ENCODE measurements around the gene TMEM214. TPM values are rescaled to one million over a fixed set of nuclear protein-coding genes. Genes with fewer than 3 reads are reported as not detected.

The TMEM214 gene
- total and polyA plus RNA-seq, 4 donors: 30.2 to 106 (median 94.9) TPM

DNA sequence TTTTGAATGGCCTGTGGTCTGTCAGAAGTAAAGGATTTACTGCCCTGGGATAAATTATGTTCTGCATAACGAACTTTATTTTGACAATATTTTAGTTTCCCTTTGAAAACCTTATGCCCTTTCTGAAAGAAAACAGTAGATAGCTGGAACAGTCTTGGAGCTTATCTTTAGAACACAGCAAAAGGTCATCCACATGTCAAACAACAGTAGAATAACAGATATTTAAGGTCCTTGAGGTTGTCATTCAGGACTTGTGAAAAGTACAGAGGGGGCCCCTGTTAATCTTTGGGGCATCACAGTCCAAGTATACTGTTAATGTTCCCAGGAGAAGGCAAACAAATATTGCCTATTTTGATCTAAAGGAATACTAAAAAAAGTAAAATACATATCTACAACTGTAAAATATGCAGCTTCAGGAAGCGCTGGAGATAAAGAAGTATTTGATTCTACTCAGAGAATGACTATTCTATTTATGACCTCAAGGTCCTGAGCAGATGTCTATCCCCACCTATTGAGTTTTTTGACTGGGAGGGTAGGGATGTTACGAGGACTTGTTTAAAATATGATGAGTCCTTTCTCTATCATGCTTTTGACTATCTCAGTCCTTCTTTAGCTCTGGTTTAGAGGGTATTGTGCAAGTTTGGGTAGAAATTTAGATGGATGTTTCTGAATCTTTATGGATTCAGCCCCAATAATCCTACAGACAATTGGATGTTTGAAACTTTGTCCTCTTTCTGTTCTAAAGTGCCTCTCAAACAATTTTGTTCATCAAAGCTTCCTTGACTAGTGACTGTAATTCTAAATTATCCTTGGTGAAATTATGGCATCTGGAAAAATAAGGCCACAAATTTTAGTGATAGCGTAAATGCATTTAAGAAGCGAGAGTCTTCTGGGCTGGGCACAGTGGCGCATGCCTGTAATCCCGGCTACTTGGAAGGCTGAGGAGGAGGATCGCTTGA, 25.1 kb upstream of the TMEM214 start:
- intact Hi-C loops (cut with DNase I): no loop called here
- H3K27ac ChIP-seq (ENCODE audit: low read depth in 1 of 2, low read length in 2 of 2): no peak overlapping the region
- no peak for ATAC-seq (ENCODE audit: low FRiP score)

DNA sequence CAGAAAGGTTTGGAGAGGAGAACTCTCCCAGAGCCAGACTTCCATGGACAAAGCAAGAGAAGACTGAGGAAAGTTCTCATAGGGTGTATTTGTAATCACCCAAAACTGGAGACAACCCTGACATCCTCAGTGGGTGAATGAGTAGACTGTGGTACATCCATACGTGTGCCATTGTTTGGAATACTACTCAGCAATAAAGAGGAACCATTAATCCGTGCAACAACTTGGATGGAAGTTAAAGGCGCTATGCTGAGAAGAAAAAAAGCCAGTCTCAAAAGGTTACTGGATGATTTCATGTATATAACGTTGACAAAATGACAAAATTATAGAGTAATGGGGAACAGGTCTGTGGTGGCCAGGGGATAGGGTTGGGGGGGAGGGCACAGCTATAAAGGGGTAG, 24.1 kb upstream of the TMEM214 start:
- no peaks in the 10 kb centered on the region for H3K4me1 ChIP-seq (ENCODE audit: control insufficient read depth in 1 of 2, insufficient read depth in 2 of 2, low read length in 2 of 2)
- H3K4me3 ChIP-seq (ENCODE audit: low read length in 2 of 2): no peak overlapping the region
- no peaks in the 10 kb centered on the region for H3K36me3 ChIP-seq (ENCODE audit: control insufficient read depth in 1 of 2, insufficient read depth in 2 of 2, low read length in 1 of 2)
- ATAC-seq (ENCODE audit: low FRiP score): no peak
- intact Hi-C loops (cut with DNase I): no loop called here
- no peaks in the 10 kb centered on the region for H3K27me3 ChIP-seq (ENCODE audit: control insufficient read depth in 1 of 2, insufficient read depth in 2 of 2, low read length in 1 of 2)
- WGBS, 2 donors: 92 to 93% methylated on average over 4 of the region's 4 CpGs
- no peak for DNase-seq
- no peaks in the 10 kb centered on the region for H3K9me3 ChIP-seq (ENCODE audit: control insufficient read depth, low read length)
- no peak overlapping the region for H3K27ac ChIP-seq (ENCODE audit: low read depth in 1 of 2, low read length in 2 of 2)

More for the DNA sequence above, 25.1 kb upstream of the TMEM214 start:
- DNase-seq: no peak
- Histone ChIP-seq H3K36me3 (ENCODE audit: control insufficient read depth in 1 of 2, insufficient read depth in 2 of 2, low read length in 1 of 2) (no peaks in the 10 kb centered on the region), H3K9me3 (ENCODE audit: control insufficient read depth, low read length) (no peaks in the 10 kb centered on the region), H3K4me3 (ENCODE audit: low read length in 2 of 2) (no peak overlapping the region), H3K4me1 (ENCODE audit: control insufficient read depth in 1 of 2, insufficient read depth in 2 of 2, low read length in 2 of 2) (no peaks in the 10 kb centered on the region), H3K27me3 (ENCODE audit: control insufficient read depth in 1 of 2, insufficient read depth in 2 of 2, low read length in 1 of 2) (no peaks in the 10 kb centered on the region)
- WGBS, 2 donors: 78 to 82% methylated on average over 8 of the region's 8 CpGs

DNA sequence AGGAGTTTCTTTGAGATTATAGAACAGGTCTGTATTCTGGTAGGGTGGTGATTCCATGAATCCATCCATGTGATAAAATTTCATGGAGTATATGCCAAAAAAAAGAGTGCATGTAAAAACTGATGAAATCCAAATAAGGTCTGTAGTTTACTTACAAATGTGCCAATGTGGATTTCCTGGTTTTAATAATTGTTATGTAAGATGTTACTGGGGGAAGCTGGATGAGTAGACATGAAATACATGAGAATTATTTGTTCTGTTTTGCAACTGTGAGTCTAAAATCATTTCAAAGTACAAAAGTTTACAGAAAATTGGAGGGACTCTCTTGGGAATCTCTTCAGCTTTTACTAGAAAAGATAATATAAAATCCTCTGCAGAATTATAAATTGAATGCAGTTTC, 23.7 kb upstream of the TMEM214 start:
- Histone ChIP-seq H3K4me1 (ENCODE audit: control insufficient read depth in 1 of 2, insufficient read depth in 2 of 2, low read length in 2 of 2) (no peaks in the 10 kb centered on the region), H3K27ac (ENCODE audit: low read depth in 1 of 2, low read length in 2 of 2) (no peak overlapping the region), H3K27me3 (ENCODE audit: control insufficient read depth in 1 of 2, insufficient read depth in 2 of 2, low read length in 1 of 2) (no peaks in the 10 kb centered on the region), H3K4me3 (ENCODE audit: low read length in 2 of 2) (no peak overlapping the region), H3K36me3 (ENCODE audit: control insufficient read depth in 1 of 2, insufficient read depth in 2 of 2, low read length in 1 of 2) (no peaks in the 10 kb centered on the region), H3K9me3 (ENCODE audit: control insufficient read depth, low read length) (no peaks in the 10 kb centered on the region)
- intact Hi-C loops (cut with DNase I): no loop called here
- ATAC-seq (ENCODE audit: low FRiP score): no peak
- no peak for DNase-seq

DNA sequence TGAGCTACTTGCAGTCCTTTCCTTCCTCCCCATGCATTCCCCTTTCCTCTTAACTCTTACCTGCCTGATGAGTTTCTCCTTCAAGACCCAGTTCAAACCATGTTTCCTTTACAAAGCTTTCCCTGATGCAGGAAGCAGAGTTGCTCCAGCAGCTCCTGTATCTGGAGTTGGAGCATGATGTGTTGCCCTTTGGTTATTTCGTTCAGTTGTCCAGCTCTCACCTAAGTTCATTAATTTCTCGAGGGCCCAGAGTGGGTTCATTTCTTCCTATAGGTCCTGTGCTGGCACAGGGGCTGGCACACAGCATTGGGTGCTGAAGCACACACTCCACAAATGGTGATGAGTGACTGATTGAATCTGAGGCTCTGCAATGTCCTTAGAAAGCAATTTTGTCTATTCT, 23.0 kb upstream of the TMEM214 start:
- intact Hi-C loops (cut with DNase I): no loop called here
- no peak overlapping the region for H3K27ac ChIP-seq (ENCODE audit: low read depth in 1 of 2, low read length in 2 of 2)
- H3K27me3 ChIP-seq (ENCODE audit: control insufficient read depth in 1 of 2, insufficient read depth in 2 of 2, low read length in 1 of 2): no peaks in the 10 kb centered on the region
- no peaks in the 10 kb centered on the region for H3K36me3 ChIP-seq (ENCODE audit: control insufficient read depth in 1 of 2, insufficient read depth in 2 of 2, low read length in 1 of 2)
- 80 to 88% methylated on average over 2 of the region's 2 CpGs for WGBS, 2 donors
- no peaks in the 10 kb centered on the region for H3K9me3 ChIP-seq (ENCODE audit: control insufficient read depth, low read length)
- H3K4me3 ChIP-seq (ENCODE audit: low read length in 2 of 2): no peak overlapping the region
- ATAC-seq (ENCODE audit: low FRiP score): no peak
- no peak for DNase-seq
- no peaks in the 10 kb centered on the region for H3K4me1 ChIP-seq (ENCODE audit: control insufficient read depth in 1 of 2, insufficient read depth in 2 of 2, low read length in 2 of 2)

DNA sequence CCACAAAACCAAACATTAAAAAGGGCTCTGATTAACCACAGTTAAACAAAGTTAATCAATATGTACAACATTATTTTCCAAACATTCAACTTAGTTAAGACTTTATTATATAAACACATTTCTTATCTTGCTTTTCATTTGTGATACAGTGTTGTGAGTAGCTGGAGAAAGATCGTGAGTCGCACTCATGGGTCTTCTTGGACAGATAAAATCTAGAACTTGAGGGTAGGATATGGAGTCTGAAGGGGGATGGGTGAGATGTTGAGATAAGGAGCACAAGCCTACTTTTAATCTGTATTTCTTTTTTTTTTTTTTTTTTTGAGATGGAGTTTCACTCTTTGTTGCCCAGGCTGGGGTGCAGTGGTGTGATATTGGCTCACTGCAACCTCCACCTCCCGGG, 22.6 kb upstream of the TMEM214 start:
- no peaks in the 10 kb centered on the region for H3K4me1 ChIP-seq (ENCODE audit: control insufficient read depth in 1 of 2, insufficient read depth in 2 of 2, low read length in 2 of 2)
- DNase-seq (no peak), ATAC-seq (ENCODE audit: low FRiP score) (no peak)
- no peaks in the 10 kb centered on the region for H3K27me3 ChIP-seq (ENCODE audit: control insufficient read depth in 1 of 2, insufficient read depth in 2 of 2, low read length in 1 of 2)
- H3K9me3 ChIP-seq (ENCODE audit: control insufficient read depth, low read length): no peaks in the 10 kb centered on the region
- H3K36me3 ChIP-seq (ENCODE audit: control insufficient read depth in 1 of 2, insufficient read depth in 2 of 2, low read length in 1 of 2): no peaks in the 10 kb centered on the region
- 92 to 95% methylated on average over 3 of the region's 3 CpGs for WGBS, 2 donors
- no peak overlapping the region for H3K27ac ChIP-seq (ENCODE audit: low read depth in 1 of 2, low read length in 2 of 2)
- H3K4me3 ChIP-seq (ENCODE audit: low read length in 2 of 2): no peak overlapping the region
- intact Hi-C loops (cut with DNase I): no loop called here

DNA sequence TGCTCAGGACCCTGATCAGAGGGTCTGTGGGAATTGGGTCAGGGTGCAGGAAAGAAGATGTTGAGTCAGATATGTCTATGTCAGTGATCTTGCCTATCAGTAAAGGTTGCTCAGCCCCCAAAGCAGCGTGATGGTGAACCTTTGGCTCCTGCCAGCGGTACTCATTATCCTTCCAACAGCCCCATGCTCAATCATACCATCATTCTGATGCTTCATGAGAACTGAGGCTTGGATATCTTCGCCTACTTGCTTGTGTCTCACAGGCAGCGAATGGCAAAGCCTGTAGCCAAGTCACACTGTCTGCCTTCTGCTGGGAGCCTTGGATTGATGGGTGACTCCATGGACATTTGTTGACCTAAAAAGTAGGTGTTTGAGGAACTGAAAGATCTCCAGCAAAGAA, 19.0 kb upstream of the TMEM214 start:
- Histone ChIP-seq H3K9me3 (ENCODE audit: control insufficient read depth, low read length) (no peaks in the 10 kb centered on the region), H3K27me3 (ENCODE audit: control insufficient read depth in 1 of 2, insufficient read depth in 2 of 2, low read length in 1 of 2) (no peaks in the 10 kb centered on the region), H3K27ac (ENCODE audit: low read depth in 1 of 2, low read length in 2 of 2) (no peak overlapping the region), H3K36me3 (ENCODE audit: control insufficient read depth in 1 of 2, insufficient read depth in 2 of 2, low read length in 1 of 2) (no peaks in the 10 kb centered on the region), H3K4me3 (ENCODE audit: low read length in 2 of 2) (no peak overlapping the region), H3K4me1 (ENCODE audit: control insufficient read depth in 1 of 2, insufficient read depth in 2 of 2, low read length in 2 of 2) (no peaks in the 10 kb centered on the region)
- intact Hi-C loops (cut with DNase I): no loop called here
- WGBS, 2 donors: 97 to 100% methylated on average over 4 of the region's 4 CpGs
- DNase-seq (no peak), ATAC-seq (ENCODE audit: low FRiP score) (no peak)

DNA sequence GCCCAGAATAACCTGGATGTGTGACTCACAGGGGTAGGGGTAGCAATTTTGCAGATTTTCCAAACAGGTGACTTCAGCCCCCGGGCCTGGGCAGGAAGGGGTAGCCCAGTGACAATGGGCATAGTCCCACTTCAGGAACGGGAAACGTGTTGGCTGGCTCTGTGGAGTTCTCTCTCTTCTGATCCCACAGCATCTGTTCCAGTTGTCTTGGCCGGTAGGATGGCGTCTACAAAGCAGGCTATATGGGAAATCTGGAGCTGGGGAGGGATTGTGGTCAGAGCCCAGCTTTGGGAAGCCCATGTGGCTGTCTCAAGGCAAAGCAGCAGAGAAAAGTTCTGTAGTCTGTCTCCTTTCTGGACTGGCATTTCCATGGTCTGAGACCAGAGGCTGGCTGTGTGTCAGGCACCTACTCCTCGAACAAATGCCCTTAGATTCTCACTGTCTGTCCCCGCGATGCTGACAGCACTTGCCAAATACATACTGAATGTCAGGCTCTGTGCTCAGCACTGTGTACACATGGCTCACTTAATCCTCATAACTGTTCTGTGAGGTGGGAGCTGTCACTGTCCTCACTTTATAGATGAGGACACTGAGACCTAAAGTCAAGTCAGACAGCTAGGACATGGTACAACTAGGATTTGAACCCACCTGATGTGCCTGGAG, 17.9 kb upstream of the TMEM214 start:
- ATAC-seq (ENCODE audit: low FRiP score): no peak
- no peaks in the 10 kb centered on the region for H3K27me3 ChIP-seq (ENCODE audit: control insufficient read depth in 1 of 2, insufficient read depth in 2 of 2, low read length in 1 of 2)
- no peaks in the 10 kb centered on the region for H3K36me3 ChIP-seq (ENCODE audit: control insufficient read depth in 1 of 2, insufficient read depth in 2 of 2, low read length in 1 of 2)
- no peaks in the 10 kb centered on the region for H3K9me3 ChIP-seq (ENCODE audit: control insufficient read depth, low read length)
- intact Hi-C loops (cut with DNase I): loop anchor here in 1 of 2 donors (5.0 kb wide), 1 partner anchor 38 kb away; no protein-coding TSS in a partner anchor
- WGBS, 2 donors: 89 to 90% methylated on average over 8 of the region's 8 CpGs
- no peak overlapping the region for H3K4me3 ChIP-seq (ENCODE audit: low read length in 2 of 2)
- H3K27ac ChIP-seq (ENCODE audit: low read depth in 1 of 2, low read length in 2 of 2): no peak overlapping the region
- no peaks in the 10 kb centered on the region for H3K4me1 ChIP-seq (ENCODE audit: control insufficient read depth in 1 of 2, insufficient read depth in 2 of 2, low read length in 2 of 2)
- no peak for DNase-seq

DNA sequence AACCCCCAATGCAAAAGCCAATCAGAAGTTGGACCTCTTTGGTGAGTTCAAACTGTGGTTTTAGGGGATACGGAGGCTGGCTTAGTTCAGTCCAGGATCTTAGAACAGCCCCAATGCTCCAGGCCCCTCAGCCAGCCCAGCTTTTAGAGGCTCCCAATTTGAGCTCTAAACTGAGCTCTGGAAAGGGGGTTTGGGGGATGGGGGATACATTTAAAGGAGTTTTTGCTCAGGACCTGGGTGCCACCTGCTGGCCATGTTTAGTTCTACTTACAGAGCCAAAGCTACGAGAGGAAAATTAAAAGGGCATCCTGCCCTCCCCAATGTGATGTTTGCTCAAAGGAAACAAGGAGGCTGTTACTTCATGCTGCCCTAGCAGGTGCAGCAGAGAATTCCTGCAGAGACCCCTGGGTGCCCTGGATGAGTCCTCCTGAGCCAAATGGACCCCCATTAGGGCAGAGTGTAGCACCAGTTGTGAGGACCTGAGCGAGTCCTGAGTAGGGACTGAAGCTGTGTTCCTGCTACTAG, 15.9 kb upstream of the TMEM214 start:
- ATAC-seq (ENCODE audit: low FRiP score): no peak
- Histone ChIP-seq H3K4me3 (ENCODE audit: low read length in 2 of 2) (no peak overlapping the region), H3K36me3 (ENCODE audit: control insufficient read depth in 1 of 2, insufficient read depth in 2 of 2, low read length in 1 of 2) (no peaks in the 10 kb centered on the region), H3K27ac (ENCODE audit: low read depth in 1 of 2, low read length in 2 of 2) (no peak overlapping the region), H3K4me1 (ENCODE audit: control insufficient read depth in 1 of 2, insufficient read depth in 2 of 2, low read length in 2 of 2) (no peaks in the 10 kb centered on the region), H3K9me3 (ENCODE audit: control insufficient read depth, low read length) (no peaks in the 10 kb centered on the region), H3K27me3 (ENCODE audit: control insufficient read depth in 1 of 2, insufficient read depth in 2 of 2, low read length in 1 of 2) (no peaks in the 10 kb centered on the region)
- WGBS, 2 donors: 64 to 67% methylated on average over 3 of the region's 3 CpGs
- intact Hi-C loops (cut with DNase I): loop anchor here (1.0 to 5.0 kb wide), 3 partner anchors 40 to 56 kb away; no protein-coding TSS in a partner anchor
- DNase-seq: peak in 1 of 2 donors; percentile 72

Data from aorta (tissue), 5 donors.